ENCODE measurements around the gene MIOS.

GRCh38 chr7:7521259-7521658, 45.4 kb upstream of the MIOS start:
- TF ChIP-seq MXI1 (IDR thresholded peaks at IDR 0.05; ENCODE audit: borderline replicate concordance, low read depth, low read length): no peak
- no peak for TF ChIP-seq CTCF (conservative IDR thresholded peaks at IDR 0.05; ENCODE audit: low read depth, low read length)
